ENCODE measurements around the gene MRPS26. TPM values are rescaled to one million over a fixed set of nuclear protein-coding genes. Genes with fewer than 3 reads are reported as not detected.
"Not testable (repeated sequence)": the region's sequence is repeated elsewhere in the genome, so short reads cannot be mapped to it uniquely, and the experiment has no call there.

The MRPS26 gene
- total and polyA plus RNA-seq, 9 donors: 18.4 to 65.8 (median 51.9) TPM

DNA sequence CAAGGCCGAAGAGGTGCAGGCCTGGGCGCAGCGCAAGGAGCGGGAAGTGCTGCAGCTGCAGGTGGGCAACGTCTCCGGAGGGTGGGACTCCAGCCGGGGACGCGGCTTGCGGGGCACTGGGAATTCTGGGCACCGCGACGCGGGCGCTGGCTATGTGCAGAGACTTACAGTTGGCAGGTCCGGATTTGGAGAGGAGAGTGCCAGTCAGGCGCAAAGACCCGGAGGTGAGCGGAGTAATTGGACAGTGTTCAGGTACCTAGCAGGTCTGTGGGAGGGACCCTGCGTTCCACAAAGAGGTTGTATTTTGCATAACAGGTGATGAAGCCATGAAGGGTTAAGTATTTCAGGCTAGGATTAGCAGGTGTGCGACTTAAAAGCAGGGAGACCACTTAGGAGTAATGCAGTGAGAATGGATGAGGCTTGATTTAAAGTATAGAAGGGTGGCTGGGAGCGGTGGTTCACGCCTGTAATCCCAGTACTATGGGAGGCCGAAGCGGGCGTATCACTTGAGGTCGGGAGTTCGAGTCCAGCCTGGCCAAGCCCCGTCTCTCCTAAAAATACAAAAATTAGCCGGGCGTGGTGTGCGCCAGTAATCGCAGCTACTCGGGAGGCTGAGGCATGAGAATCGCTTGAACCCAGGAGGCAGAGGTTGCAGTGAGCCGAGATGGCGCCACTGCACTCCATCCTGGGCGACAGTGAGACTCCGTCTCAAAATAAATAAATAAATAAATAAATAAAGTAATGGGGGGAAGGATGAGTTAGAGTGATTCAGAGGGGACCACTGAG lies 1.0 kb downstream of the MRPS26 start:
- H3K27ac ChIP-seq: peak overlapping the region in 1 of 2 donors; percentile 95
- DNase-seq: no peak
- 29 to 37% (median 30%) methylated on average over 38 to 39 of the region's 39 CpGs for WGBS, 3 donors
- peaks cover 14% of the 10 kb centered on the region for H3K4me1 ChIP-seq (ENCODE audit: insufficient read depth)
- H3K36me3 ChIP-seq: no peaks in the 10 kb centered on the region
- peak overlapping the region; percentile 79 for H3K4me3 ChIP-seq
- intact Hi-C loops (cut with DNase I): loop anchor here in 1 of 4 donors (5.0 kb wide), 1 partner anchor 165 kb away; no protein-coding TSS in a partner anchor
- H3K27me3 ChIP-seq: no peaks in the 10 kb centered on the region
- no peaks in the 10 kb centered on the region for H3K9me3 ChIP-seq
- TF ChIP-seq, protein P1, sequence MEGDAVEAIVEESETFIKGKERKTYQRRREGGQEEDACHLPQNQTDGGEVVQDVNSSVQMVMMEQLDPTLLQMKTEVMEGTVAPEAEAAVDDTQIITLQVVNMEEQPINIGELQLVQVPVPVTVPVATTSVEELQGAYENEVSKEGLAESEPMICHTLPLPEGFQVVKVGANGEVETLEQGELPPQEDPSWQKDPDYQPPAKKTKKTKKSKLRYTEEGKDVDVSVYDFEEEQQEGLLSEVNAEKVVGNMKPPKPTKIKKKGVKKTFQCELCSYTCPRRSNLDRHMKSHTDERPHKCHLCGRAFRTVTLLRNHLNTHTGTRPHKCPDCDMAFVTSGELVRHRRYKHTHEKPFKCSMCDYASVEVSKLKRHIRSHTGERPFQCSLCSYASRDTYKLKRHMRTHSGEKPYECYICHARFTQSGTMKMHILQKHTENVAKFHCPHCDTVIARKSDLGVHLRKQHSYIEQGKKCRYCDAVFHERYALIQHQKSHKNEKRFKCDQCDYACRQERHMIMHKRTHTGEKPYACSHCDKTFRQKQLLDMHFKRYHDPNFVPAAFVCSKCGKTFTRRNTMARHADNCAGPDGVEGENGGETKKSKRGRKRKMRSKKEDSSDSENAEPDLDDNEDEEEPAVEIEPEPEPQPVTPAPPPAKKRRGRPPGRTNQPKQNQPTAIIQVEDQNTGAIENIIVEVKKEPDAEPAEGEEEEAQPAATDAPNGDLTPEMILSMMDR (IDR thresholded peaks at IDR 0.05): no peak
- TF ChIP-seq EP300 (IDR thresholded peaks at IDR 0.05) (no peak), POLR2A (IDR thresholded peaks at IDR 0.05) (no peak)

- no peaks in the 10 kb centered on the region for H3K36me3 ChIP-seq
- peaks cover 8% of the 10 kb centered on the region for H3K4me1 ChIP-seq (ENCODE audit: insufficient read depth)
- DNase-seq: peak in 2 of 5 donors; percentile 43 to 48
- 70 to 76% (median 73%) methylated on average over 14 of the region's 14 CpGs for WGBS, 3 donors
- TF ChIP-seq, protein P1 (IDR thresholded peaks at IDR 0.05): no peak
- no peak for TF ChIP-seq POLR2A (IDR thresholded peaks at IDR 0.05)
- no peak for TF ChIP-seq EP300 (IDR thresholded peaks at IDR 0.05)
- H3K4me3 ChIP-seq: no peak overlapping the region
- no peaks in the 10 kb centered on the region for H3K27me3 ChIP-seq
- no peak overlapping the region for H3K27ac ChIP-seq
- H3K9me3 ChIP-seq: no peaks in the 10 kb centered on the region
- intact Hi-C loops (cut with DNase I): loop anchor here in 1 of 4 donors (5.0 kb wide), 1 partner anchor 165 kb away; no protein-coding TSS in a partner anchor
Measured at GRCh38 chr20:3047486-3048419, 1.9 kb downstream of the MRPS26 start.

- no peak for DNase-seq
- intact Hi-C loops (cut with DNase I): loop anchor here in 3 of 4 donors (5.0 to 10.0 kb wide), 4 partner anchors 63 to 1924 kb away; no protein-coding TSS in a partner anchor
- Histone ChIP-seq H3K36me3 (no peaks in the 10 kb centered on the region), H3K27me3 (no peaks in the 10 kb centered on the region), H3K27ac (no peak overlapping the region), H3K9me3 (no peaks in the 10 kb centered on the region), H3K4me3 (no peak overlapping the region), H3K4me1 (ENCODE audit: insufficient read depth) (peaks cover 5% of the 10 kb centered on the region)
- WGBS, 3 donors: 49 to 65% (median 58%) methylated on average over 7 of the region's 7 CpGs
- TF ChIP-seq POLR2A (IDR thresholded peaks at IDR 0.05): no peak
- TF ChIP-seq EP300 (IDR thresholded peaks at IDR 0.05): no peak
- TF ChIP-seq, protein P1 (IDR thresholded peaks at IDR 0.05): no peak
Measured at GRCh38 chr20:3051385-3052019, 5.7 kb downstream of the MRPS26 start.

GRCh38 chr20:3059489-3059888 lies 13.6 kb downstream of the MRPS26 start:
- intact Hi-C loops (cut with DNase I): loop anchor here in 2 of 4 donors (10.0 kb wide), 2 partner anchors 55 to 255 kb away; no protein-coding TSS in a partner anchor
- Histone ChIP-seq H3K4me3 (no peak overlapping the region), H3K27ac (no peak overlapping the region)

GRCh38 chr20:3064119-3064518 lies 18.3 kb downstream of the MRPS26 start:
- H3K4me1 ChIP-seq (ENCODE audit: insufficient read depth); H3K27me3 ChIP-seq; H3K36me3 ChIP-seq; intact Hi-C loops (cut with DNase I); H3K4me3 ChIP-seq; H3K27ac ChIP-seq; H3K9me3 ChIP-seq: not testable (repeated sequence)
- 74 to 95% (median 83%) methylated on average over 6 of the region's 6 CpGs for WGBS, 3 donors
- DNase-seq: peak in 1 of 5 donors; percentile 1

More at GRCh38 chr20:3059489-3059888, 13.6 kb downstream of the MRPS26 start:
- H3K9me3 ChIP-seq: no peaks in the 10 kb centered on the region
- no peaks in the 10 kb centered on the region for H3K27me3 ChIP-seq
- no peaks in the 10 kb centered on the region for H3K36me3 ChIP-seq
- DNase-seq: no peak
- H3K4me1 ChIP-seq (ENCODE audit: insufficient read depth): no peaks in the 10 kb centered on the region
- TF ChIP-seq POLR2A (IDR thresholded peaks at IDR 0.05) (no peak), EP300 (IDR thresholded peaks at IDR 0.05) (no peak)
- TF ChIP-seq, protein P1 (IDR thresholded peaks at IDR 0.05): no peak
- WGBS, 3 donors: 90 to 95% (median 94%) methylated on average over 3 of the region's 3 CpGs
